ENCODE results near the gene SORCS1.

Gene SORCS1

GRCh38 chr10:106636766-106637491 lies 527.6 kb downstream of the SORCS1 start:
- DNase-seq = no peak

- no peak for DNase-seq
Measured at GRCh38 chr10:106635947-106636346, 528.6 kb downstream of the SORCS1 start.

GRCh38 chr10:106631016-106631702 lies 533.3 kb downstream of the SORCS1 start:
- no peak for DNase-seq

GRCh38 chr10:106626371-106626770 lies 538.1 kb downstream of the SORCS1 start:
- DNase-seq = no peak

GRCh38 chr10:106625751-106626150 lies 538.8 kb downstream of the SORCS1 start:
- DNase-seq = no peak

- DNase-seq = no peak
Measured at GRCh38 chr10:106619346-106619745, 545.2 kb downstream of the SORCS1 start.

GRCh38 chr10:106618646-106619045 lies 545.9 kb downstream of the SORCS1 start:
- no peak for DNase-seq

- no peak for DNase-seq
Measured at GRCh38 chr10:106615081-106615480, 549.4 kb downstream of the SORCS1 start.

- DNase-seq = no peak
Measured at GRCh38 chr10:106614293-106614692, 550.2 kb downstream of the SORCS1 start.

- DNase-seq = no peak
Measured at GRCh38 chr10:106612381-106612780, 552.1 kb downstream of the SORCS1 start.

GRCh38 chr10:106609470-106610266 lies 554.8 kb downstream of the SORCS1 start:
- DNase-seq = no peak

- no peak for DNase-seq
Measured at GRCh38 chr10:106608066-106608465, 556.4 kb downstream of the SORCS1 start.

- DNase-seq = no peak
Measured at GRCh38 chr10:106595281-106595680, 569.2 kb downstream of the SORCS1 start.

GRCh38 chr10:106593876-106594275 lies 570.6 kb downstream of the SORCS1 start:
- no peak for DNase-seq

- no peak for DNase-seq
Measured at GRCh38 chr10:106592396-106592795, 572.1 kb downstream of the SORCS1 start.

- DNase-seq = no peak
Measured at GRCh38 chr10:106582291-106582690, 582.2 kb downstream of the SORCS1 start.

- DNase-seq = no peak
Measured at GRCh38 chr10:106577756-106578155, 586.8 kb downstream of the SORCS1 start.

- no peak for DNase-seq
Measured at GRCh38 chr10:106577266-106577665, 587.2 kb downstream of the SORCS1 start.

GRCh38 chr10:106576534-106576933 lies 588.0 kb downstream of the SORCS1 start:
- DNase-seq = no peak

GRCh38 chr10:106573106-106573505 lies 591.4 kb downstream of the SORCS1 start:
- no peak for DNase-seq

GRCh38 chr10:106571192-106571946 lies 593.1 kb downstream of the SORCS1 start:
- no peak for DNase-seq

- DNase-seq = no peak
Measured at GRCh38 chr10:106570268-106570667, 594.2 kb downstream of the SORCS1 start.

- no peak for DNase-seq
Measured at GRCh38 chr10:106567629-106568028, 596.9 kb downstream of the SORCS1 start.

All from NCI-H2227 treated with DMSO at 0.1 percent for 48 hours (cell line).